Neural cell (in vitro differentiated cells): Measurements from ENCODE around the gene PI4K2B.

Experiments used
- POLR2AphosphoS5 ChIP-seq: IDR thresholded peaks from 2 replicates; pipeline ENCODE4 v1.6.1; 2012
- TF ChIP-seq, protein P1 (sequence below): fragments of 450-650 bp; IDR thresholded peaks from 2 replicates; pipeline ENCODE4 v1.5.1; 2014; ENCODE audit warnings: antibody characterized with exemption, mild to moderate bottlenecking, moderate library complexity; ENCODE audit not compliant: poor library complexity, severe bottlenecking

DNA sequence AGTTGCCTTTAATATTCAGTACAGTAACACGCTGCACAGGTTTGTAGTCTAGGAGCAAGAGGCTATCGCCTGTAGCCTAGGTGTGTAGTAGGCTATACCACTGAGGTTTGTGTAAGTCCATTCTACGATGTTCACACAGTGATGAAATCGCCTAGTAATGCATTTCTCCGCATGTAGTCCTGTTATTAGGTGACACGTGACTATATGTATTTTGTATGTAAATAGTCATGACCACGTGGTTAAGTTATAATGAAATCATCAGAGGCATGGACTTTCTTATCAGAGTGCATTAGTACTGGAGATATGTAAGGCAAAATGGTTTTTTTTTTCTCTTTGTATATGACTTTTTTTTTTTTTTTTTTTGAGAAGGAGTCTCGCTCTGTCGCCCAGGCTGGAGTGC is 68.8 kb downstream of the PI4K2B start:
- TF ChIP-seq POLR2AphosphoS5, result no peak
- TF ChIP-seq, protein P1, sequence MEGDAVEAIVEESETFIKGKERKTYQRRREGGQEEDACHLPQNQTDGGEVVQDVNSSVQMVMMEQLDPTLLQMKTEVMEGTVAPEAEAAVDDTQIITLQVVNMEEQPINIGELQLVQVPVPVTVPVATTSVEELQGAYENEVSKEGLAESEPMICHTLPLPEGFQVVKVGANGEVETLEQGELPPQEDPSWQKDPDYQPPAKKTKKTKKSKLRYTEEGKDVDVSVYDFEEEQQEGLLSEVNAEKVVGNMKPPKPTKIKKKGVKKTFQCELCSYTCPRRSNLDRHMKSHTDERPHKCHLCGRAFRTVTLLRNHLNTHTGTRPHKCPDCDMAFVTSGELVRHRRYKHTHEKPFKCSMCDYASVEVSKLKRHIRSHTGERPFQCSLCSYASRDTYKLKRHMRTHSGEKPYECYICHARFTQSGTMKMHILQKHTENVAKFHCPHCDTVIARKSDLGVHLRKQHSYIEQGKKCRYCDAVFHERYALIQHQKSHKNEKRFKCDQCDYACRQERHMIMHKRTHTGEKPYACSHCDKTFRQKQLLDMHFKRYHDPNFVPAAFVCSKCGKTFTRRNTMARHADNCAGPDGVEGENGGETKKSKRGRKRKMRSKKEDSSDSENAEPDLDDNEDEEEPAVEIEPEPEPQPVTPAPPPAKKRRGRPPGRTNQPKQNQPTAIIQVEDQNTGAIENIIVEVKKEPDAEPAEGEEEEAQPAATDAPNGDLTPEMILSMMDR, result no peak
